Activated CD4-positive, CD25-positive, alpha-beta regulatory T cell treated with anti-CD3 and anti-CD28 coated beads, Interleukin-2, amount 50 U/mL, for 24 hours (primary cell): ENCODE measurements around the gene CHRNA10.
"Not testable (repeated sequence)": the region's sequence is repeated elsewhere in the genome, so short reads cannot be mapped to it uniquely, and the experiment has no call there.

Experiments
- ATAC-seq, 2 donors: fragments of 150-1000 bp; cut with Tn5 transposase; one replicate each; pipeline ENCODE4 v1.10.0; 2021; ENCODE audit warnings: mild to moderate bottlenecking in 1 of 2, moderate library complexity in 1 of 2

CHRNA10 gene

DNA sequence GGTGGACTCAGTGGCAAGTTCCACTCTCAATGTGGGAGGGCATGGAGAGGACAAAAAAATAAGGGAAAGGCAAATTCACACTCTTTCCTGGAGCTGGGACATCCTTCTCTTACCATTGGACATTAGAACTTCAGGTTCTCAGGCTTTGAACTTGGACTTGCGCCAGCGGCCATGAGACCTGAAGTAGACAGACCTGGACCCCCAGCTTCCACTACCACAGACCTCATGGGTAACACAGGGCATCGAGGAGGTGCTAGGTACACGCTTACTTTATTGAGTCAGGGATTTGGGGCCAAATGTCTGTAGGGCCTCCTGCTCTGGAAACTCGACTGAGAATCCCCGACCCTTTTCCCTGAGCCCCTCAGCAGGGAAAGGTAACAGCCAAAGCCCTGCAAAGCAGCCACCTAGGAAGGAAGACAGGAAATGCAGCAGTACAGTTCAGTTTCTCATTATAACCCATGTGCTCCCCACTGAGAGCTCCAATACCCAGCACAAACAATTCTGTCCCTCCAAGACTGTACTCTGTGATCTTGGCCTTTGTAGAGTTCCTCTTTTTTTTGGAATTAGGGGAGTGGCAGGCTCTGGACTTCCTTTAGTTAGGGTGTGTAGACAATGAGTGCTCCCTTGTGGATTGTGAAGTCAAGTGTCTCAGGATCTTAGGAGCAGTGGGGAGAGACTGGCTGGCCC lies 5.7 kb downstream of the CHRNA10 start:
- no peak for ATAC-seq

- ATAC-seq, result no peak
Measured at GRCh38 chr11:3664032-3664630, 7.1 kb downstream of the CHRNA10 start.

- ATAC-seq, result no peak
Measured at GRCh38 chr11:3662856-3663255, 8.3 kb downstream of the CHRNA10 start.

DNA sequence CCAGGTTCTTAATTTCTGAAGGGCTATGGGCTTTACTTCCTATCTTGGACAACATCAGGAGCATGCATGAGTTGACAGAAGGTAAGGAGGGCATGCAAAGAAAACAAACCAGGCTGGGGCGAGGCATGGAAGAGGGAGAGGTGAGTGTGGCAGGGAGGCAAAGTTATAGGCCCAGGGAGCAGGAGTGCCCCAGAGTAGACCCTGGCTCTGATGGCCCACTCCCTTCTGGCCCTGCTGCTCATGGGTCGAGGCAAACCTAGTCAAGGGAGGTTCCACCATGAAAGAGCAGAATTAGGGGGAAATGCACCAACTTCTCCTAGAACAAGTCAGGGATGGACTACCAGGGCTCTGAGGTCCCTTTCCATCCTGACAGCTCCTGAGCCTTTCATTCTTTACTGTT lies 10.2 kb downstream of the CHRNA10 start:
- ATAC-seq, result no peak

DNA sequence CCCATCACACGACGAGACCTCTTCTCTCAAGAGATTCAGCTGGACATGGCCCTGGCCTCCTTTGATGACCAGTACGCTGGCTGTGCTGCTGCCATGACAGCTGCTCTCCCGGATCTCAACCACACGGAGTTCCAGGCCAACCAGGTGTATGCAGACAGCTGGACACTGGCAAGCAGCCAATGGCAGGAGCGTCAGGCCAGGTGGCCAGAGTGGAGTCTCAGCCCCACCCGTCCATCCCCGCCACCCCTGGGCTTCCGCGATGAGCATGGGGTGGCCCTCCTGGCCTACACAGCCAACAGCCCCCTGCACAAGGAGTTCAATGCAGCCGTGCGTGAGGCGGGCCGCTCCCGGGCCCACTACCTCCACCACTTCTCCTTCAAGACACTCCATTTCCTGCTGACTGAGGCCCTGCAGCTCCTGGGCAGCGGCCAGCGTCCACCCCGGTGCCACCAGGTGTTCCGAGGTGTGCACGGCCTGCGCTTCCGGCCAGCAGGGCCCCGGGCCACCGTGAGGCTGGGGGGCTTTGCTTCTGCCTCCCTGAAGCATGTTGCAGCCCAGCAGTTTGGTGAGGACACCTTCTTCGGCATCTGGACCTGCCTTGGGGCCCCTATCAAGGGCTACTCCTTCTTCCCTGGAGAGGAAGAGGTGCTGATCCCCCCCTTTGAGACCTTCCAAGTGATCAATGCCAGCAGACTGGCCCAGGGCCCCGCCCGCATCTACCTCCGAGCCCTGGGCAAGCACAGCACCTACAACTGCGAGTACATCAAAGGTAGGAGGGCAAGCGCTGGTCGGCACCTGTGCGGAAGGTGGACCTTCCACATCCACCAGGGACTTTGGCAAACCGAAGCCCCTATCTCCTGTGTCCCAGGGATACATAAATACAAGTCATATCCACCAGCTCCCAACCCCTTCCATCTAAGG lies 11.3 kb downstream of the CHRNA10 start:
- no peak for ATAC-seq

GRCh38 chr11:3658252-3658651 lies 12.9 kb downstream of the CHRNA10 start:
- no peak for ATAC-seq

DNA sequence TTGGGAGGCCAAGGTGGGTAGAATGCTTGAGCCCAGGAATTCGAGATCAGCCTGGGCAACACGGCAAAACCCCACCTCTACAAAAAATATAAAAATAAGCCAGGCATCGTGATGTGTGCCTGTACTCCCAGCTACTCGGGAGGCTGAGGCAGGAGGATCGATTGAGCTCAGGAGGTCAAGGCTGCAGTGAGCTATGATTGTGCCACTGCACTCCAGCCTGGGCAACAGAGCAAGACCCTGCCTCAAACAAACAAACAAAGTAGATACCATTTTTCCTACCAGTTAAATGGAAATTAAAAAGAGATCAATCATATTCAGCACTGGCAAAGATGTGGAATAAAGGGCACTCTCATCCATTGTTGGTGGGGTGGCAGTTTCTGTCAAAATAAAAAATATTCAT lies 13.9 kb downstream of the CHRNA10 start:
- ATAC-seq, result not testable (repeated sequence)

DNA sequence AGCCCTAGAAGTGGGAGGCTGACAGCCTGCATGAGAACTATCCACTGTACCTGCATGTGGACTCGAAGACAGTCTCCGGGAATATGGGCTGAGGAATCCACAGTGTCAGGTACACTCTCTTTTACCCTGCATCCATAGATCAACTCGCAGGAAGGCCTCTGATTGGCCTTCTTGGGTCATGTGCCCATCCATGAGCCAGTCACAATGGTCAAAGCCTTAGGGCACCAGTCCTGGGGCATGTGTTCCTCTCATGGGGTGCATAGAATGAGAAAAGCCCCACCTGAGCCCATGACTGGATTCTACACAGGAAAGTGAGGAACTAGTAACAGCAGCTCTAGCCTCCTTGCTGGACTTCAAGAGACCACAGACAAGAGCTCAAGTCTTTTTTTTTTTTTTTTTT lies 15.6 kb downstream of the CHRNA10 start:
- ATAC-seq, result no peak

DNA sequence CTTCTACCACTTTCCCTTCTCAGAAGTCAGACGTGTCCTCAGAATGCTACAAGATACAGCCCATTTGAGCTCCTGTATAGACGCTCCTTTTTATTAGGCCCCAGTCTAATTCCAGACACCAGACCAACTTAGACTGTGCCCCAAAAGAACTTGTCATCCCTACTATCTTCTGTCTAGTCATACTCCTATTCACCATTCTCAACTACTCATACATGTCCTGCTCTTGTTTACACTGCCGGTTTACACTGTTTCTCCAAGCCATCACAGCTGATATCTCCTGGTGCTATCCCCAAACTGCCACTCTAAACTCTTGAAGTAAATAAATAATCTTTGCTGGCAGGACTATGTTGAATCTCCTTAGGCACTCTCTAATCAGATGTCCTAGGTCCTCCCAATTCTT lies 18.7 kb downstream of the CHRNA10 start:
- ATAC-seq, result not testable (repeated sequence)

- ATAC-seq, result not testable (repeated sequence)
Measured at GRCh38 chr11:3649374-3649773, 21.8 kb downstream of the CHRNA10 start.

DNA sequence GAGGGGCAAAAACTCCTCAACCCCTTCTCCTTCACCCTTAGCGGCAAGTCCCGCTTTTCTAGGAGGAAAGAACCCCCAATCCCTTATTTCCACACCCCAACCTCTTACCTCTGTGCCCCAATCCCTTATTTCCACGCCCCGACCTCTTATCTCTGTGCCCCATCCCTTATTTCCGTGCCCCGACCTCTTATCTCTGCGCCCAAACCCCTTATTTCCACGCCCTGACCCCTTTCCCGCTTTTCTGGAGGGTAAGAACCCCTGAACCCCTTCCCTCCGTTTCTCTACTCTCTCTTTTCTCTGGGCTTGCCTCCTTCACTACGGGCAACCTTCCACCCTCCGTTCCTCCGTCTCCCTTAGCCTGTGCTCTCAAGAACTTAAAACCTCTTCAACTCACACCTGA lies 22.3 kb downstream of the CHRNA10 start:
- ATAC-seq, result not testable (repeated sequence)

DNA sequence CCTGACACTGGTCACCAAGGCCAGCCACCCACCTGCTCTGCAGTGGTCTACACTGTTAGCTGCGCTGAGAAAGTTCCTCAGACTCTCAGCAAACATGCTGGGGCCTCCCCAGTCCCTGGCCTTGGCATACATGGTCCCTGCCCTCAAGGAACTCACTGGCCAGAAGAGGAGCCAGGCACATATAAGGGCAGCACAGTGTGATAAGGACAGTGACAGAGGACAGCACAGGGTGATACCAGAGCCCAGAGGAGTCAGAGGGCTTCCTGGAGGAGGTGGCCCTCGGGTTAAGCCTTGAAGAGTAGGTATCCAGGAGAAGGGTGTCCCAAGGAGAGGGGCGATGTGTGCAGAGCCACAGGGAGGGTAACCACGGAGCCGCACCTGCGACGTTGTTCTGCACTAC lies 25.6 kb downstream of the CHRNA10 start:
- ATAC-seq, result no peak

- no peak for ATAC-seq
Measured at GRCh38 chr11:3644817-3645235, 26.4 kb downstream of the CHRNA10 start, which contains the start of gene ART1. Gene ART1 (plus strand): TSS chr11:3645128. CDS start chr11:3659214, 14,086 bp downstream.

DNA sequence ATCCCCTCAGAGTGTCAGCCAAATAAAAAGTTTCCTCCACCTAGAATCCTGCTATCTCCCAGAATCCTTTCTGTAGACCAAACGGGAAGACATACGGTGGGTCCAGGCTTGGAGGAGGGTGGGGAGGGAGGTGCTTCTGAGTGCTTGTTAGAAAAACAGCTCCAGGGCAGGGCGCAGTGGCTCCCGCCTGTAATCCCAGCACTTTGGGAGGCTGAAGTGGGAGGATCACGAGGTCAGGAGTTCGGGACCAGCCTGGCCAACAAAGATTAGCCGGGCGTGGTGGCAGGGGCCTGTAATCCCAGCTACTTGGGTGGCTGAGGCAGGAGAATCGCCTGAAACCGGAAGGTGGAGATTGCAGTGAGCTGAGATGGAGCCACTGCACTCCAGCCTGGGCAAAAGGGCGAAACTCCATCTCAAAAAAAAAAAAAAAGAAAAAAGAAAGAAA lies 28.1 kb downstream of the CHRNA10 start:
- not testable (repeated sequence) for ATAC-seq

DNA sequence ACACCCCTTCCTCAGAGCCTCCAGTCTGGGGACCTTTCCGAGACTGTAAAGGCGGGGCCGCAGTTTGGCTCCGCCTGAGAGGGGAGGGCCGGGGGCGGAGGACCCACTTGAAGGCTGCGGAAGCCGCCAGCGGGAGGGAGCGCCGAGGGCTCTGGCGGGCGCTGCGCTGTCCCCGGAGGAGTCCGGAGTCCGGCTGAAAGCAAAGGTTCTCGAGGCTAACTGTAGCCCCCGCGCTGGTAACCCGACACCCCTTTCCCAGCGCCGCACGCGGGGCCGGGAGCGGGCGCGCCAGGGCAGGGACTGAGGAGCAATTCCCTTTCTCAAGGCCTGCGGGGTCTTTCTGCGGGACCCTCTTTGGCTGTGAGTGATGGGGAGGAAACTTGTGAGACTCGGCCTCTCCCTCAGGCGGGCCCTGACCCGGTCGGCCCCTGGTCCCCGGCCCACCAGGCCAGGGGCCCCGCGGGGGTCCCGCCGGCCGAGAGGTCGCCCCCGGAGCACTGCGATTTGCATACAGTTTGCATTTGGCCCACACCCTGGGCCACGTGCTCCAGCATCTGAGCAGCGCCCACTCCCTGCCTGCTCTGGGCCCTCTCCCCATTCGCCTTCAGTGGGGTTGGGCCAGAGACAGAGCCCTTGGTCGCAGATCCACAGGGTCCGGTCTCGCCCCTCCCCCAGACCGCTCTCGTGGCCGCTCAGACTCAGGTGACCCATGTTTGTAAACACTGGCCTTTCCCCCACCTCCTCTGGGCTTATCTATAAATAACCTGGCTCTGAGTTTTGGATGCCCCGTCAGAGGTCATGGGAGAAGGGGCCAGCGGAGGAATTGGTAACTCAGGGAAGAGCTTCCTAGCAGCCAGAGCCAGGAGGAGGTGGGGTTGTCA lies 28.9 kb downstream of the CHRNA10 start:
- peak; percentile 80 to 88 for ATAC-seq

GRCh38 chr11:3641701-3642070 lies 29.5 kb downstream of the CHRNA10 start, which contains the start of gene ART5:
Gene ART5 (minus strand): TSS chr11:3641992. CDS start chr11:3641862, 130 bp downstream.
- ATAC-seq, result no peak

DNA sequence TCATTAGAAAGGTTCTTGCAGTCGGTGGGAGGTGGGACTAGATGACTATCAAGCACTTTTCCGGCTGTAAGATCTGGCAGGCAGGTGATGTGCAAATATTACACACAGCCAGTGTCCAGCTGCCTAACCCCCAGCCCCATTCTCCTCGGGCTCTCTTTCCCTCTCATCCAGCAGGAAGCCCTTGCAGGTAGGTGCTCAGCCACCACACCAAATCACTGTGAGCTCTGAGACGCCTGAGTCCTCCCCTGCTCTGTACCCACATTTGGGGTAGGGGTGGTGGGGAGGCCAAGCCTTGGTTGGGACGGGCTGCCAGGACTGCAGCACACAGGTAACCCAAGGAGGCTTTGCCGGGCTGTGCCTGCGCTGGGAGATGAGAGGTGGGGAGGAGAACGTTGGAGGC lies 30.0 kb downstream of the CHRNA10 start:
- ATAC-seq, result no peak

DNA sequence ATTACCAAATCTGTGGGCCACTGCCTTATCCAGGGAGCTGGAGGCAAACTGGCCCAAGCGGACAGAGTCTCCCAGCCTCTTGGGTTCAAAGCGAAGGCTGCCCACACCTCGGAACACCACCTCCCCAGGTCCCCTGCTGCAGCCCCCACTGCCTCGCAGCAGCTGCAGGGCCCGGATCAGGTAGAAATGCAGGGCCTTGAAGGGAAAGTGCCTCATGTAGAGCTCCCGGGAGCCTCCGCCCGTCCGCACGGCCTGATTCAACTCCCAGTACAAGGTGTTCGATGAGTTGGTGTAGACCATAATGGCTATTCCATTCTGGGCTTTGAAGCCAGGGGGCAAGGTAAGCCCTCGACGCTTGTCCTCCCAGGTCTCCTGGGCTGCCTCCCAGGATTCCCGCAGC lies 31.3 kb downstream of the CHRNA10 start:
- no peak for ATAC-seq

- no peak for ATAC-seq
Measured at GRCh38 chr11:3638513-3638912, 32.7 kb downstream of the CHRNA10 start.

DNA sequence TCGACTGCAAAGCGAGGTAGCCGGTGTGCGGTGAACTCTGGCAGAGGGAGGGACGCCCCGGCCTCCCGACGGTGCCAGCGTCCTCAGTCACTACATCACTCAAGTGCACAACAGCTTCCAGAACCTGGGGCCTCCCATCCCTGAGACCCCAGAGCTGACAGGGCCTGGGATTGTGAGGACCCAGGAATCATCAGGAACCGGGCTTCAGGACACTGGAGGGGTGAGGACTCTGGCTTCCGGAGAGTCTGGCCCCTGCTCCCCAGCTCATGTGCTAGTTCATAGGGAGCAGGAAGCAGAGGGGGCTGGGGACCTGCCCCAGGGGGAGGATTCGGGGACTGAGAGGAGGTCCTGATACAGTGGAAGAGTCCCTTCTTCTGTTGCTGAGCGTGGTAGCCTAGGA lies 34.0 kb downstream of the CHRNA10 start:
- ATAC-seq, result no peak

DNA sequence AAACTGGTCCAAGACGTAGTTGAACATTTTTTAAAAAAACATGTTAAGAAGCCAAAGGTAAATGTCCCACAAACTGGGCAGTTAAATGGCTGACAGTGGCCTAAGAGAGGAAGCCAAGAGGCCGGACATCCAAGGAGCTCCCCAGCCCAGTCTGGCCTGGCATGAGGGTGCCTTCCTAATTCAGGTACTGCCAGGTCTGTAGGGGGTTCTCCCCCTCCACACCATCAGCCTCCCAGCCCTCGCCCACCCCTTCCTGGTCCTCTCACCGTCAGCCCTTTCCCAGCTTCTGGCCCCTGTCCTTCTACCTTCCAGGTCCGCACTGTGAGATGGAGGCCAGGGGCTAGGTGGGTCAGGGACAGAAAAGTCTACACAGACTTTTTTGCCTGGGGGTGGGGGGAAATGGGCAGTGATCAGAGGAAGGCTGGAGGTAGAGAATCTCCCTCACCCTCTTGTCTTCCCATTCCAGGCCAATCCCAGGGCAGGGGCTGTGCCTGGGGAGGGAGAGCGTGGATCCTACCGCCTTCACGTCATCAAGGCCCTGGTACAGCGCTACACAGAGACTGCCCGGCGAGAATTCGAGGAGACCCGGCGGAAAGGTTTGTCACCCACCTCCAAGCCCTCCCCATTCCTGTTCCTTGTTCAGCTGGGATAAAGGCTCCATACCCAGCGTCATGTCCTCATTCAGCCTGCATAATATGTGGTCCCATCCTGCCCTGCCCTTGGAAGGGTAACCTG lies 35.4 kb downstream of the CHRNA10 start:
- no peak for ATAC-seq
